ENCODE data around the gene SYNE1.
"Not testable (repeated sequence)": the region's sequence is repeated elsewhere in the genome, so short reads cannot be mapped to it uniquely, and the experiment has no call there.

DNA sequence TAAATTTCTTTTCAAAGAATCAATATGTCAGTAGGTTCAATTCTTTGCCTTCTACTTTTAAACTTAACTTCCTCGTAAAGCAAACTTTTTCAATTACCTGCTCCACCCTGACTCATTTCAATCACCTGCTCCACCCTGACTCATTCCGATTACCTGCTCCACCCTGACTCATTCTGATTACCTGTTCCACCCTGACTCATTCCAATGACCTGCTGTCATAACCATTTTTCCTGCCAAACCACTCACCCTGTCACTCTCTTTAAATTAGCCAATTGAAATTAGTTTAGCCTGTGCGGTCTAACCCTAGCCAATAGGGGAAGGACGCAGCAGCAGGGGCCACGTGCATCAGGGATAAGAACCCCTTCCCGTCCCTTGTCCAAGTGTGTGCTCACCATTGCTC lies 141.7 kb downstream of the SYNE1 start:
- TF ChIP-seq, protein P1, sequence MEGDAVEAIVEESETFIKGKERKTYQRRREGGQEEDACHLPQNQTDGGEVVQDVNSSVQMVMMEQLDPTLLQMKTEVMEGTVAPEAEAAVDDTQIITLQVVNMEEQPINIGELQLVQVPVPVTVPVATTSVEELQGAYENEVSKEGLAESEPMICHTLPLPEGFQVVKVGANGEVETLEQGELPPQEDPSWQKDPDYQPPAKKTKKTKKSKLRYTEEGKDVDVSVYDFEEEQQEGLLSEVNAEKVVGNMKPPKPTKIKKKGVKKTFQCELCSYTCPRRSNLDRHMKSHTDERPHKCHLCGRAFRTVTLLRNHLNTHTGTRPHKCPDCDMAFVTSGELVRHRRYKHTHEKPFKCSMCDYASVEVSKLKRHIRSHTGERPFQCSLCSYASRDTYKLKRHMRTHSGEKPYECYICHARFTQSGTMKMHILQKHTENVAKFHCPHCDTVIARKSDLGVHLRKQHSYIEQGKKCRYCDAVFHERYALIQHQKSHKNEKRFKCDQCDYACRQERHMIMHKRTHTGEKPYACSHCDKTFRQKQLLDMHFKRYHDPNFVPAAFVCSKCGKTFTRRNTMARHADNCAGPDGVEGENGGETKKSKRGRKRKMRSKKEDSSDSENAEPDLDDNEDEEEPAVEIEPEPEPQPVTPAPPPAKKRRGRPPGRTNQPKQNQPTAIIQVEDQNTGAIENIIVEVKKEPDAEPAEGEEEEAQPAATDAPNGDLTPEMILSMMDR (IDR thresholded peaks at IDR 0.05; ENCODE audit: insufficient read depth, low read length) = not testable (repeated sequence)
- TF ChIP-seq, protein P2, sequence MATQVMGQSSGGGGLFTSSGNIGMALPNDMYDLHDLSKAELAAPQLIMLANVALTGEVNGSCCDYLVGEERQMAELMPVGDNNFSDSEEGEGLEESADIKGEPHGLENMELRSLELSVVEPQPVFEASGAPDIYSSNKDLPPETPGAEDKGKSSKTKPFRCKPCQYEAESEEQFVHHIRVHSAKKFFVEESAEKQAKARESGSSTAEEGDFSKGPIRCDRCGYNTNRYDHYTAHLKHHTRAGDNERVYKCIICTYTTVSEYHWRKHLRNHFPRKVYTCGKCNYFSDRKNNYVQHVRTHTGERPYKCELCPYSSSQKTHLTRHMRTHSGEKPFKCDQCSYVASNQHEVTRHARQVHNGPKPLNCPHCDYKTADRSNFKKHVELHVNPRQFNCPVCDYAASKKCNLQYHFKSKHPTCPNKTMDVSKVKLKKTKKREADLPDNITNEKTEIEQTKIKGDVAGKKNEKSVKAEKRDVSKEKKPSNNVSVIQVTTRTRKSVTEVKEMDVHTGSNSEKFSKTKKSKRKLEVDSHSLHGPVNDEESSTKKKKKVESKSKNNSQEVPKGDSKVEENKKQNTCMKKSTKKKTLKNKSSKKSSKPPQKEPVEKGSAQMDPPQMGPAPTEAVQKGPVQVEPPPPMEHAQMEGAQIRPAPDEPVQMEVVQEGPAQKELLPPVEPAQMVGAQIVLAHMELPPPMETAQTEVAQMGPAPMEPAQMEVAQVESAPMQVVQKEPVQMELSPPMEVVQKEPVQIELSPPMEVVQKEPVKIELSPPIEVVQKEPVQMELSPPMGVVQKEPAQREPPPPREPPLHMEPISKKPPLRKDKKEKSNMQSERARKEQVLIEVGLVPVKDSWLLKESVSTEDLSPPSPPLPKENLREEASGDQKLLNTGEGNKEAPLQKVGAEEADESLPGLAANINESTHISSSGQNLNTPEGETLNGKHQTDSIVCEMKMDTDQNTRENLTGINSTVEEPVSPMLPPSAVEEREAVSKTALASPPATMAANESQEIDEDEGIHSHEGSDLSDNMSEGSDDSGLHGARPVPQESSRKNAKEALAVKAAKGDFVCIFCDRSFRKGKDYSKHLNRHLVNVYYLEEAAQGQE (IDR thresholded peaks at IDR 0.05; ENCODE audit: insufficient replicate concordance, low read depth) = not testable (repeated sequence)
- TF ChIP-seq POLR2AphosphoS5 (IDR thresholded peaks at IDR 0.05; ENCODE audit: low read depth) = not testable (repeated sequence)

Measured in HL-60 (cell line).